H4 (cell line): ENCODE data around the gene EDC4. TPM values are rescaled to one million over a fixed set of nuclear protein-coding genes. Genes with fewer than 3 reads are reported as not detected.
A peak's percentile ranks its signal among the peaks of the same experiment; 100 is the strongest.

ENCODE experiments used
- DNase-seq: peaks from one replicate; pipeline ENCODE4 v3.0.0-alpha.2; 2015; ENCODE audit warnings: low spot score
- total RNA-seq: library from RNA; depleted of rRNA; stranded (reverse); fragments of >200 nt; shearing (Covaris generic); gene quantifications from 2 replicates; pipeline ENCODE4 v1.2.3, GENCODE V29; 2014

Gene EDC4
- total RNA-seq, 1 experiment from 2014 or later: 28.3 TPM

GRCh38 chr16:67879462-67879861 lies 6.6 kb downstream of the EDC4 start:
- DNase-seq: no peak

GRCh38 chr16:67879936-67880335 lies 7.1 kb downstream of the EDC4 start:
- no peak for DNase-seq

DNA sequence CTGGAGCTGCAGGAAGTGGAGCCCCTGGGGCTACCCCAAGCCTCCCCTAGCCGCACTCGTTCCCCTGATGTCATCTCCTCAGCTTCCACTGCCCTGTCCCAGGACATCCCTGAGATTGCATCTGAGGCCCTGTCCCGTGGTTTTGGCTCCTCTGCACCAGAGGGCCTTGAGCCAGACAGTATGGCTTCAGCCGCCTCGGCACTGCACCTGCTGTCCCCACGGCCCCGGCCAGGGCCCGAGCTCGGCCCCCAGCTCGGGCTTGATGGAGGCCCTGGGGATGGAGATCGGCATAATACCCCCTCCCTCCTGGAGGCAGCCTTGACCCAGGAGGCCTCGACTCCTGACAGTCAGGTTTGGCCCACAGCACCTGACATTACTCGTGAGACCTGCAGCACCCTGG lies 7.7 kb downstream of the EDC4 start:
- DNase-seq: no peak

DNA sequence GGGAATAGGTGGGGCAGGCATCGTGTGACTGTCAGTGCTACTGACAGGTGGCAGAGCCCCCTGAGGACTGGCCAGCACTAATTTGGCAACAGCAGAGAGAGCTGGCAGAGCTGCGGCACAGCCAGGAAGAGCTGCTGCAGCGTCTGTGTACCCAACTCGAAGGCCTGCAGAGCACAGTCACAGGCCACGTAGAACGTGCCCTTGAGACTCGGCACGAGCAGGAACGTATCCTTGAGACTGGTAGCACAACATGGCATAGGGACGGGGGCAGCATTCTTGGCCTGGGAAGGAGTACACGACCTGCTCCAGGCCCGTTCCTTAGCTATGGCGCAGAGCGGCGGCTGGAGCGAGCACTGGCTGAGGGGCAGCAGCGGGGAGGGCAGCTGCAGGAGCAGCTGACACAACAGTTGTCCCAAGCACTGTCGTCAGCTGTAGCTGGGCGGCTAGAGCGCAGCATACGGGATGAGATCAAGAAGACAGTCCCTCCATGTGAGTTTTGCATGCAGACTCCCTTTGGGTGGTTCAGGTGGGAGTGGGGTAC lies 8.8 kb downstream of the EDC4 start:
- no peak for DNase-seq

DNA sequence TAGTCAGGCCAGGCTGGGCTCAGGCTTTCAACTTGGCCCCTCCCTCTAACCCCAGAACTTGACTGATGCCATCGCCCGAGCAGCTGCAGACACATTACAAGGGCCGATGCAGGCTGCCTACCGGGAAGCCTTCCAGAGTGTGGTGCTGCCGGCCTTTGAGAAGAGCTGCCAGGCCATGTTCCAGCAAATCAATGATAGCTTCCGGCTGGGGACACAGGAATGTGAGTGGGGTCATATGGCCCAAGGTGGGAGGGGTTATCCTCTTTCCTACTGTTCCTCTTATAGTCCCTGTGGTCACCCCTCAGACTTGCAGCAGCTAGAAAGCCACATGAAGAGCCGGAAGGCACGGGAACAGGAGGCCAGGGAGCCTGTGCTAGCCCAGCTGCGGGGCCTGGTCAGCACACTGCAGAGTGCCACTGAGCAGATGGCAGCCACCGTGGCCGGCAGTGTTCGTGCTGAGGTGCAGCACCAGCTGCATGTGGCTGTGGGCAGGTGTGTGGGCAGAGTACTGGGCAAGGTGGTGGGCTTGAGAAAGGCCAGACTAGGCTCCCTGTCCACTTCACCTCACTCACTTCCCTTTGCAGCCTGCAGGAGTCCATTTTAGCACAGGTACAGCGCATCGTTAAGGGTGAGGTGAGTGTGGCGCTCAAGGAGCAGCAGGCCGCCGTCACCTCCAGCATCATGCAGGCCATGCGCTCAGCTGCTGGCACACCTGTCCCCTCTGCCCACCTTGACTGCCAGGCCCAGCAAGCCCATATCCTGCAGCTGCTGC lies 9.7 kb downstream of the EDC4 start:
- DNase-seq: no peak

GRCh38 chr16:67883146-67883871 lies 10.5 kb downstream of the EDC4 start:
- DNase-seq: no peak

- DNase-seq: no peak
These were observed 11.0 kb downstream of the EDC4 start for GRCh38 chr16:67883872-67884261.

DNA sequence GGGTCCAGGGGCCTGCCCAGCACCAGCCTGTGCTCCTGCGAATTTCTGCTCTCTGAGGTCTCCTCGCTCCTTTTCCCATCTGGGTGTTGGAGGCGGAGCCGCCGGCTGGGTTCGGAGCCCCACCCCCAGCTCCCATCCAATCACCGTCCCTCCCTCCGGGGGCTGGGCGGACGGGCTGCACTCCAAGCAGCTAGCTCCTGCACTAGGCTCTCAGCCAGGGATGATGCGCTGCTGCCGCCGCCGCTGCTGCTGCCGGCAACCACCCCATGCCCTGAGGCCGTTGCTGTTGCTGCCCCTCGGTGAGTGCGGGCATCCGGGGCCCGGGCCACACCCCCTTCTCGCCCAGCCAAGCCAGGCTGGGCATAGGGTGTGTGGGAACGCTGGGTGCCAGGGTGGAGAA lies 11.8 kb downstream of the EDC4 start, which contains the start of gene NRN1L:
TSS of gene NRN1L (plus strand) at position 202 of the 400 bp plus-strand sequence. CDS start at position 221, 19 bp downstream.
- DNase-seq: peak; percentile 42

DNA sequence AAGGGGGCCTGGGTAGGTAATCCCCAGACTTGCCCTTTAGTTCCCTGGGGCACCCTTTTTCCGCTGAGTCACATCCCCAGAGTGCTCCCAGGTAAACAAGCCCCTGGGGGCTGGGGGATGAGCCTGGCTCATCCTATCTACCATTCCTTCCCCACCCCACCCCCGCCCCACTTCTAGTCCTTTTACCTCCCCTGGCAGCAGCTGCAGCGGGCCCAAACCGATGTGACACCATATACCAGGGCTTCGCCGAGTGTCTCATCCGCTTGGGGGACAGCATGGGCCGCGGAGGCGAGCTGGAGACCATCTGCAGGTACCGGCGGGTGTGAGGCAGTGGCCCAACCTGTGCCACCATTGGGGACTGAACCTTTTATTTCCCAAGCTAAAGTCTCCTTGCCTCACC lies 12.7 kb downstream of the EDC4 start:
- DNase-seq: no peak

GRCh38 chr16:67885976-67886375 lies 13.1 kb downstream of the EDC4 start:
- DNase-seq: no peak

GRCh38 chr16:67886387-67886786 lies 13.5 kb downstream of the EDC4 start:
- DNase-seq: no peak

DNA sequence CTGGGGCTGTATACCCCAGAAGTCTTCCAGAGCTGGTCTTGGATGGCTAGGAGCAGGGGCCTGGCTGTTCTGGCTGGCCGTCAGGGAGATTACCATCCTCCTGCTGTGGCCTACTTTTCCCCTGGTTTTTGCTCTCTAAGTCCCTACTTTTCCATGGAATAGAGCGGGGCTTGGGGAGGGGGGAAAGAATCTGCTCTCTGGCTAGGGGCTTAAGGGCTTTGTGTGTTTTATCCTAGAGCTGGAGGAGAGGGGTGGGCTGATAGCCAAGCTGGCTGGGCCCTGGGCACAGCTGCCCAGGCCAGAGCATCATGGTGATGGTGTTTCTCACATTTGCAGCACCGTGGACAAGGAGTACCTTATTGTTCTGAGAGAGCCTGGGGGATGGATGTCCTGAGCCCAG lies 15.5 kb downstream of the EDC4 start:
- no peak for DNase-seq

DNA sequence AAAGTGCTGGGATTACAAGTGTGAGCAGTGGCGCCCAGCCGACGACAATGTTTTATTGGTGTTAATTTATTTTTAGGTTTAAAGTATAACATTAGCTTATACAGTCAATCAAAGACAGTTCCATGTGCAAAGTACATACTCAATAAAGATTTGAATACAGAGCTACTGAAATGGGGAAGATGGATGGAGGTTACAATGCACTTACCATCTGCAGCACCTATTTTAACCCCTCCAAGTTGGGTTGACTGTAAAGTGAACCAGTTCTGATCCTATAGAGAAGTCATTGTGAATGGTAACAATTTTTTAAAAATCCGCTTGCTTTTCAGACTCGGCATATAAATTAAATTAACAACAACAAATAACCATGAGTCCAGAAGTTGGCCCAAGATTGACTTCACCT lies 19.5 kb downstream of the EDC4 start:
- DNase-seq: no peak

DNA sequence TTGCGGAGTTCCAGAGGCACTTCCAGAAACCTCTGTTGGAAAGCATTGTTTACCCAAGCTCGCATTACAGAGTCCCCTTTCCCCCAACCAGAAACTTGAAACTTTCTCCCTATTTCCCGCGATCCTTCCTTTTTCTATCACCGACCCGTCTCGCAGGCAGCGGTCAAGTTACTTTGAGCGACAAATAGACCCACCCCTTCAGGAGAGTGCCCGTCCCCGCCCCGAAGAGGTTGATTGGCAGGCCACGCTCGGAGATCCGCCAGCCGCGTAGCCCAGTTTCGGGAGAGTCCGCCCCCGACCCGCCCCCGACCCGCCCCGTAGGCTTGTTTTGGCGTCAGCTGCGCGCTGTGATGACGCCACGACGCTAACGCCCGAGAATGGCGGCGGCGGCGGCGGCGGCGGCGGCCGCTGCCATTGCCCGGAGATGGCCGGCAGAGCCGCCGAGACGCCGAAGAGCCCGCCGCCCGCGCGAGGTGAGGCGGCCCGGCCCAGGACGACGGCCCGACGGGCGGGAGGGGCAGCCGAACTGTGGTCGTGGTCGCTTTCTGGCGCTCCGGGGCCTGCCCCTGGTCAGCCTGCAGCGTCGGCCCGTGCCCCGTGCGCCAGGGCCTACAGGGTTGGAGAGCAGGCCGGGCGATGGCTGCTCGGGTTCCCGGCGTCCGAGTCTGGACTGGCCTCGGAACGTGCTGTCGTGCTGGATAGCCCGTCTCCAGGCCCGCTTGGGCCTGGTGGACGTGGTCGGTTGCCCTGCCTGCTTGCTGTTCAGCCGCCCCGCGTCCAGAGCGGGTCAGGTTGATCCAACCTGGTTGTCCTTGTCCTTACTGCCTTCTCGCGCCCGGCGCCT lies 20.3 kb downstream of the EDC4 start, which contains the start of gene PSKH1:
TSS of gene PSKH1 (plus strand) at position 356 of the 844 bp plus-strand sequence. CDS start 15,496 bp downstream, outside the sequence.
- DNase-seq: peak; percentile 90

- no peak for DNase-seq
These were observed 21.0 kb downstream of the EDC4 start for GRCh38 chr16:67893743-67894399.

GRCh38 chr16:67897231-67897630 lies 24.4 kb downstream of the EDC4 start:
- no peak for DNase-seq

- no peak for DNase-seq
These were observed 28.9 kb downstream of the EDC4 start for GRCh38 chr16:67901734-67902133.

GRCh38 chr16:67902831-67903230 lies 30.0 kb downstream of the EDC4 start:
- no peak for DNase-seq

DNA sequence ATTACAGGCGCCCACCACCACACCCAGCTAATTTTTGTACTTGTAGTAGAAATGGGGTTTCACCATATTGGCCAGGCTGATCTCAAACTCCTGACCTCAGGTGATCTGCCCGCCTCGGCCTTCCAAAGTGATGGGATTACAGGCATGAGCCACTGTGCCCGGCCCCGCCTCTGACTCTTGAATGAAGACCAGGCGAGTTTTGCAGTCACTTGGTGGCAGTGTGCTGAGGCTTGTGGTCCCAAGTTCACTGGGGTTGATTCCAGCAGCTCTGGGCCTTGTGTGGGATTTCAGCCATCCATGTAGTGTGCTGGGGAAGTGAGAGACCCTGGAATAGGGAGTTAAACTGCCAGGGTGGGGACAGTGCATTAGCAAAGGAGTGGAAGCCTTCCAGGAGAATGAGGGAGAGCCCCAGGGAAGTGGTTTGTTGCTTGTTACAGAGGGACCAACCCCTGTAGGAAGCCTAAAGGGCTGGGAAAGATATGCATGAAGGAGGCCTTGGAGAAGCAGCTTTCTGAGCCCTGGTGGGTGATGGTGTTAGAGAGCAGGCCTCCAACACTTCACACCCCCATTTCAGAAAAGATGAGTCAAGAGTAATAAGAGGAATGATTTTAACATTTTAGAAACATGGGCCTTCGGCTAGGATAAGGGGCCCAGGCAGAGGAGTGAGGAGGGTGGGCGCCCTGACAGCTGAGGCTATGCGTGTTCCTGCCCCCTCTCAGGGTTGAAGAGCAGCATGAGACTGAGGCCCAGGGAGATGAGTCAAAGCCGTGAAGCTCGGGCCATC lies 34.7 kb downstream of the EDC4 start:
- no peak for DNase-seq

DNA sequence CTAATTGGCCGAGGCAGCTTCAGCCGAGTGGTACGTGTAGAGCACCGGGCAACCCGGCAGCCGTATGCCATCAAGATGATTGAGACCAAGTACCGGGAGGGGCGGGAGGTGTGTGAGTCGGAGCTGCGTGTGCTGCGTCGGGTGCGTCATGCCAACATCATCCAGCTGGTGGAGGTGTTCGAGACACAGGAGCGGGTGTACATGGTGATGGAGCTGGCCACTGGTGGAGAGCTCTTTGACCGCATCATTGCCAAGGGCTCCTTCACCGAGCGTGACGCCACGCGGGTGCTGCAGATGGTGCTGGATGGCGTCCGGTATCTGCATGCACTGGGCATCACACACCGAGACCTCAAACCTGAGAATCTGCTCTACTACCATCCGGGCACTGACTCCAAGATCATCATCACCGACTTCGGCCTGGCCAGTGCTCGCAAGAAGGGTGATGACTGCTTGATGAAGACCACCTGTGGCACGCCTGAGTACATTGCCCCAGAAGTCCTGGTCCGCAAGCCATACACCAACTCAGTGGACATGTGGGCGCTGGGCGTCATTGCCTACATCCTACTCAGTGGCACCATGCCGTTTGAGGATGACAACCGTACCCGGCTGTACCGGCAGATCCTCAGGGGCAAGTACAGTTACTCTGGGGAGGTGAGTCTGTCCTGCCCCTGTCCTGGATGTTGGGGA lies 36.3 kb downstream of the EDC4 start:
- no peak for DNase-seq
